Measurements from ENCODE around the gene AMY2B. TPM values are rescaled to one million over a fixed set of nuclear protein-coding genes. Genes with fewer than 3 reads are reported as not detected.

The AMY2B gene
- total RNA-seq, 1 experiment from 2014 or later: 0.25 TPM

Other genes starting within 250 kb of the AMY2B start
- 8.1 and 9.1 TPM in 2 replicates for gene RNPC3, start 45.9 kb upstream of the AMY2B start, total RNA-seq (2022)
- gene AMY2A, start 45.8 kb downstream of the AMY2B start, total RNA-seq (2022): not detected in 2 replicates
- not detected in 2 replicates for gene AMY1A, start 84.2 kb downstream of the AMY2B start, total RNA-seq (2022)
- not detected in 2 replicates for gene AMY1B, start 124.6 kb downstream of the AMY2B start, total RNA-seq (2022)
- gene AMY1C, start 178.3 kb downstream of the AMY2B start, total RNA-seq (2022): not detected in 2 replicates